Colon (tissue), 2 donors: ENCODE results near the gene TRAM2.

ENCODE experiments used
- FAIRE-seq: peaks from 2 replicates; lab custom pipeline; 2012; peaks lifted over from hg19 to GRCh38; lab: Jason Lieb, UNC
- donor health status: control.
- donor health status: control.

TRAM2 gene

GRCh38 chr6:52594221-52594620 is 17.4 kb upstream of the TRAM2 start:
- FAIRE-seq = no peak

- no peak for FAIRE-seq
Measured at GRCh38 chr6:52591832-52592231, 15.0 kb upstream of the TRAM2 start.

- FAIRE-seq = no peak
Measured at GRCh38 chr6:52590152-52590891, 13.5 kb upstream of the TRAM2 start.

GRCh38 chr6:52588710-52589091 is 11.8 kb upstream of the TRAM2 start:
- no peak for FAIRE-seq

- FAIRE-seq = no peak
Measured at GRCh38 chr6:52588087-52588709, 11.3 kb upstream of the TRAM2 start.

DNA sequence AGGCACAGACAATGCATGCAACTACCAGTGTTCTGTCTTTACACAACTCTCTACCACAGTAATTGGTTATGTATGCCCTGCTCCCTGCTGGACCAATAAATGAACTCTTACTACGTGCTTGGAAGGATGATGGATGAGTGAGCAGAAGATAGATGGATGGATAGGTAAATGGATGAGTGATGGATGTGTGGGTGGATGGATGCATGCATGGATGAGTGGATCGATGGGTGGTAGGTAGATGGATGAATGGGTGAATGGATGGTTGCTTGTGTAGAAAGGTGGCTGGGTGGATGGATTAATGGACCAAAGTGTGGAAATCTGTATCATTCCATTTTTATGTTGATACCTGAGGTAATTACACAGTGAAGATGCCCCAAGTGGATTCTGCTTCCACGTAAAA is 10.1 kb upstream of the TRAM2 start:
- no peak for FAIRE-seq

- no peak for FAIRE-seq
Measured at GRCh38 chr6:52584203-52584602, 7.3 kb upstream of the TRAM2 start.

GRCh38 chr6:52582996-52583395 is 6.1 kb upstream of the TRAM2 start:
- no peak for FAIRE-seq

DNA sequence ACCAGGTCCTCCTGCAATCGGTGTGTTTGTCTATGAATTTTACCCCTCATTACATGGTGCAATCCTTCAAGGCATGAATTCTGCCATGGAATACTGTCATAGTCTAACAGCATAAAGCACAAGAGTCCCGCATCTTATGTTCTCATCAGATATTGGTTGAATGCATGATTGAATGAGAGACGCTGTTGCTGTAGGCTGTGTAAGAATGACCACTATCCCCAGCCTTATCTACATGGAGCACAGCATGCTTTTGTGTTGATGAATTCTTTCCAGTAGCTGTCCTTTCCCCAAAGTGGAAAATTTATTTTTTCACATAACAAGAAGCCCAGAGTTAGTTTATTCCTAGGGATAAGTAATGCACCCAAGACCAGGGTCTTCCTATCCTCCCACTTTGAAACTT is 5.6 kb upstream of the TRAM2 start:
- no peak for FAIRE-seq

DNA sequence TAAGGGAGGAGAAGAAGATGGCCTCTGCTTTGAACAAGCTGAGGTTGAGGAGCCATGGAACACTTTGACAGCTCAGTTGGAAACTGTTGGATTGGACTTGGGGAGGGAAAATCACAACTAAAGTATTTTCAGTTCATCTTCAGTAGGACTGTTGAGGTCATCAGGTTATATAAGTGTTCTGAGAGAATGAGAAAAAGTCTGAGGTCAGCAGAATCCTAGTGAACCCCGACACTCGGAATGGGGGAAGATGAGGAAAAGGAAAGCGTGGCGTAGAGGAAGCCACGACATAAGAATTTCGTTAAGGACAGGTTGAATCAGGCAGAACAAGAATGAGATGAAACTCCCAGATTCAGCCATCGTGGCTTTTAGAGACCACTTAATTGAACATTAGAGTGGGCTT is 4.0 kb upstream of the TRAM2 start:
- FAIRE-seq = no peak

DNA sequence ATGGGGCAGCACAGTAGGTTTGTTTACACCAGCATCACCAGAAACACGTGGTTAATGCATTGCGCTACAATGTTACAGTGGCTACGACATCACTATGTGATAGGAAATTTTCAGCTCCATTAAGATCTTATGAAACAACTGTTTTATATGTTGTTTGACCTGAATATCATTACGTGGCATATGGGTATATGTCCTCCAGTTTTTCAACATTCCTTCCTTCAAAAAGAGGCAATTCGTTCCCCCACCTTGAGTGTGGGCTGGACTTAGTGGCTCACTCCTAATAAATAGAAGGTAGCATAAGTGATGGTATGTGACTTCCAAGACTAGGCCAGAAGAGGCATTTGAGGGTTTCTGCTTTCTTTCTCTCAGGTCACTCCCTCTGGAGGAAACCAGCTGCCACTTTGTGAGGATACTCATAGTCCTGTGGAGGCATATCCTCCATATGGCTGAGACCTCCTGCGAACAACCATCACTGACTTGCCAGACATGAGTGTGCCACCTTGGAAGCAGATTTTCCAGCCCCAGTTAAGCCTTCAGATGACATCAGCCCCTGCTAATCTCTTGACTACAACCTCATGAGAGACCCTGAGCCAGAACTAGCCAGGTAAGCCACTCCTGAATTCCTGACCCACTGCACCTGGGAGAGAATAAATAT is 2.3 kb upstream of the TRAM2 start:
- FAIRE-seq = no peak

DNA sequence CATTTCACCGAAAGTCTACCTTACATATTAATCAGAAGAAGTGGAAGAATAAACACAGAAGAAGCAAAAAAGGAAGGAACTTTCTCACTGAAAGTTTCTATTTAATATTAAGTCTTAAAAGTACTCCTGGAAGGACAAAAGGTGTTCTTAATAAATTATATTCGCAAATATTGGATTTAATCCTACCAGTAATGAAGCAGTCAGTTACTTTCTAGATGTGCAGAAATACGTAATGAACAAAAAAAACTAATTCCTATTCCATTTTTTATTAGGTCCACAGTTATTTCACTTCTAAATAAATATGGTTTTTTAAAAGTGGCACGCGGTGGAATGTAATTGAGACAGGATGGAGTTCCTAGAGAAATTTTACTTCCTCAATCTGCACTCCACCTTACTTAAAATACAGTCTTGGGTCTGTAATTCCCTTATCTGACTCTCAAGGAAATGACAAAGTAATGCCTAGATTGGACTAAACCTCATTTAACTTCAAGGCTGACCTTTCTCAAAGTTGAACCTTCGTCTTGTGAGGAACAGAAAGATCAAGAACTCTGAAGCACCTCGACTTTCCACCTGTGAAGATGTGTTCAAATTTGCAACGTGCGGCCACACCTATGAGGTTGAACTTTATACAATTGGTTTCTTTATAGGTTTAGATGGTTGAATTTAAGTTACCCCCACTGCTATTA is 1.1 kb upstream of the TRAM2 start:
- no peak for FAIRE-seq

DNA sequence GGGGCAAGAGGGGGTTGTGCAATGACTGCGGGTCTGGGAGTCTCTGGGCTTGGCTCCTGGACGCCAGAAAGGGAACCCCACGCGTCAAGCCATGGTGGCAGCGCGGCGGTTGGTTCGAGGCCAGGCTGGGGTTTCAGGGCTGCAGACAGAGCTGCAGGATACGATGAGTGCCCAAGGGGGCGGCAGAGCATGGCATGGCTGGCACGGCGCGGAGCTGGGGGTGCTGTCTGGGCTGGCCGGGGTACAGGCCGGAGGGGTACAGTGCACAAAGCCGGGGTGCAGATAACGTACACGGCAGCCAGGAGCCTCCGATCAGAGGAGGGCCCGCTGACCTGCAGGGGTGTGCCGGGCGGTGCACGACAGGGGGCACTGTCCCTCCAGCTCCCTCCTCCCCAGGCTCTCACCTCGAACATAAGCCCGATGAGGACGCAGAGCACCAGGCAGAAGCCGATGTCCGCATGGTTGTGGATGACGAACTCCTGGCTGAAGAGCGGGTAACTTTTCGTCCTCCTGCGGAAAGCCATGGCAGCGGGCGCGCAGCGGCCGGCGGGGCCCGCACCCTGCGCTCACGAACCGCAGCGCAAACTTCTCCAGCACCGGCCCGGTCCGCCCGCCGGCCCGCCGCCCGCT is 353 bp downstream of the TRAM2 start:
- FAIRE-seq = no peak

GRCh38 chr6:52576054-52576391 is 837 bp downstream of the TRAM2 start:
- FAIRE-seq = no peak

DNA sequence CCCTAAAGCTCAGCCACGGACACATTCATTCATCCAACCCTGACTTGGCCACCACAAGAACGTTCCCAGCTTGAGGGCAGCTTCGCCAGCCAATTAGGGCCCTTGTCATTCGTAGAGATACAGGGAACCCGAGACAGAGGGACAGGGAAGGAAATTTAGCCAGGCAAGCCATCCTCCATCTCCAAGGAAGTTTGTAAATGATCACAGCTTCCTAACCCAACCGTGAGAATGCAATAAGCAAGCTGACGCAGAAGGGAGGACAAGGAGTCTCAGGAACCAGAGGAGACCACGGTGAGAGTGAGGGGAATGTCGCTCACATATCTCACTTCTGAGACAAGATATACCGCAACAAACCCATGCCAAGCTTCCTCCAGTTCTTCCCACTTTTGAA is 1.4 kb downstream of the TRAM2 start:
- FAIRE-seq = no peak

DNA sequence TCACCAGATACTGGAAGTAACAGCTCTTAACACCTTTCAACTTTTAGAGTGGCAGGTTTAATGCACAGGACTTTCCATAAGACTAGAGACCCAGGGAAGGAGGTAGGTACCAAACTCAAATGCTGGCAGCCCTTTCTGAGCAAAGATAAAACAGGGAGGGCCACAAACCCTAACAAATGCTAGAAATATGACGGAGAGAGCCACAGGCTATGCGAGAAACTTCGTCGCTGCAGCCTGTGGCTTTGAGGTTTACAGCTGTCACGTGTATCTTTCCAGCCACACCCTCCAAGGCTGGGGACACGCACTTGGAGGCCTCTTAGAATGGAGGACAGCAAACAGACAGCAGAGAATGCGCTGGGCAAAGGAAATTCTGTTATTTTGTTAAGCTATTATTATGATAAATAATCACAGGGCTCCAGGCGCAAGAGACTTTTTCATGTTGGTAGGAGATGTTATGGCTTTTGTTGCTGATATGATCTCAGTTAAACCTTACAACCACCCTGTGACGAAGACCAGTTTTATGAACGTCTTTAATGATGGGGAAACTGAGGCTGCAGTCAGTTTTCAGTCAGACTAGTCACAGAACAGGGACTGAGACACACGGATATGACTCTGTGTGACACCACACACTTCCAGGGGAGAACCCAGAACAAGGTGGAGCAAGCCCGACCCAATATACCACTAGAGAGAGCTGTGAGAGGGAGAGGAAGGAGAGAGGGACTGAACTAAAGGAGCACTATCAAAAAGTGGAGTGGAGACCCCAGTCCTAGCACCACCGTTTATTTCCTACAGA is 2.0 kb downstream of the TRAM2 start:
- FAIRE-seq = no peak

DNA sequence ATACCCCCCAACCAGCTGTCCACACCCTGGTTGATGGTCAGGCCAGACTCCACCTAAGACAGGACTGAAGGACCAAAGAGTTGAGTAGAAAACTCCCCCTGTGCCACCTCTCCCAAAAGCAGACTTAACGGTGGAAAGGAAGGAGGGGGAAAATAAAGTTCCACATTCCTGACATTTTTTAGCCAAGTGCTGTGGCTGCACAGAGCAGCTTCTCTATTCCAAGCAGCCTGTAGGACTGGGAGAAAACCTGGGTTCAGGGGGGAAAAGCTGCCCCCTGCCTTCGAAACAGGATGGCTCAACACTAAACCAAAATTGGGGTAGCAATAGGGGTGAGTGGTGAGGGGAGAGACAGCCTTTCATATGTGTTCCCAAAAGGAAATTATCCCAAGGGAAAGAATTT is 3.6 kb downstream of the TRAM2 start:
- FAIRE-seq = no peak

DNA sequence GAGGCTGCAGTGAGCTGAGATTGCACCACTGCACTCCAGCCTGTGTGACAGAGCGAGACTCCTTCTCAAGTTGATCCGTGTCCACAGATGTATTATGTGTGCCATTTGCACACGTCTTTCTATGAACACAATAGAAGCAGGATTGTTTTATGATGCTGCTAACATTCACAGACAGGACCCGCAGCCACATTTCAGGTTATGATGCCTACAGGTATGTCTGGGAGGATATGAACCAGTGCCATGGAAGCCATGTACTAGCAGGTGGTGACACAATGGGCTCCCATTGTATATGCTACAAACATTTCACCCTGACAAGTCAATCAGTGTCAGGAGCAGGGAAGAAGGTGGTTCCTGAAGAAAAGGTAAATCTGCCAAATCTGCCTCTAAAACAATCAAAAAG is 4.3 kb downstream of the TRAM2 start:
- no peak for FAIRE-seq

DNA sequence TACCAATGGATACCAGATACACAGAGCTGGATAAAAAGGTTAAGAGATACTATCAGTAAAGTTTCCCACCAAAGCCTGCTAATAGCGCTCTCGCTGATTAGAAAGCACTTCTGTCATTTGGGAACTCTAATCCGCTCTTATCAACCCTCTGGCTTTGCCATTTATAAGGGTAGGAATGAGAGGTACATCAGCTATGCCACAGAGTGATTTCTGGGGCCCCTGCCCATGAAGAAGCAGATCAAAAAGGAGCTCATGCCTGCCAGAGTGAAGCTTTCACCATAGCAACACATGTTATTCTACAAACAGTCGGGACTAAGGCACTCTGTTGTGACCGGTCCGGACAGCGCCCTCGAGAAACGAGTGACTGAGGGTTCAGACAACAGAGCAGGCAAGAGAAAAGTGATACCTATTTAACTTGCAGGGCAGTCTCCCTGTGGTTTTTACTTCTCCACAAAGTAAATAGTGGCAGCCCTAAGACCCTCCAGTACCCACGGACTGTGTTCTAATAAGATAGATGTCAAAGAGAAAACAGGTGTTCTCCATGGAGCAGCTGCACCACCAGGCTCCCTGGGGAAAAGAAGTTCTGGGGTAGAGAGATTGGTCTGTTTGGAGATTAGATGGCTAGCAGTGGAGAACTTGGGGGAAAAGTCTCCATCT is 5.6 kb downstream of the TRAM2 start:
- FAIRE-seq = no peak

- FAIRE-seq = no peak
Measured at GRCh38 chr6:52570291-52570700, 6.6 kb downstream of the TRAM2 start.

GRCh38 chr6:52568320-52568719 is 8.5 kb downstream of the TRAM2 start:
- no peak for FAIRE-seq
